ENCODE measurements around the gene CDKN2B-AS1. TPM values are rescaled to one million over a fixed set of nuclear protein-coding genes. Genes with fewer than 3 reads are reported as not detected.

Gene CDKN2B-AS1
- total RNA-seq, 1 donor from 2014 or later, result not detected

- intact Hi-C loops (cut with DNase I), result no loop called here
- H3K27me3 ChIP-seq, result no peaks in the 10 kb centered on the region
- DNase-seq (ENCODE audit: low spot score in 2 of 2), result no peak
Measured at GRCh38 chr9:22112870-22113821, 118.6 kb downstream of the CDKN2B-AS1 start.

GRCh38 chr9:22114956-22115355, 120.4 kb downstream of the CDKN2B-AS1 start:
- no peak overlapping the region for H3K4me3 ChIP-seq
- no peaks in the 10 kb centered on the region for H3K36me3 ChIP-seq
- H3K27me3 ChIP-seq, result no peaks in the 10 kb centered on the region
- H3K4me1 ChIP-seq, result peaks cover 0 to 6% of the 10 kb centered on the region in 2 donors
- intact Hi-C loops (cut with DNase I), result no loop called here
- H3K9me3 ChIP-seq, result no peaks in the 10 kb centered on the region
- no peak overlapping the region for H3K27ac ChIP-seq
- TF ChIP-seq, protein P1, sequence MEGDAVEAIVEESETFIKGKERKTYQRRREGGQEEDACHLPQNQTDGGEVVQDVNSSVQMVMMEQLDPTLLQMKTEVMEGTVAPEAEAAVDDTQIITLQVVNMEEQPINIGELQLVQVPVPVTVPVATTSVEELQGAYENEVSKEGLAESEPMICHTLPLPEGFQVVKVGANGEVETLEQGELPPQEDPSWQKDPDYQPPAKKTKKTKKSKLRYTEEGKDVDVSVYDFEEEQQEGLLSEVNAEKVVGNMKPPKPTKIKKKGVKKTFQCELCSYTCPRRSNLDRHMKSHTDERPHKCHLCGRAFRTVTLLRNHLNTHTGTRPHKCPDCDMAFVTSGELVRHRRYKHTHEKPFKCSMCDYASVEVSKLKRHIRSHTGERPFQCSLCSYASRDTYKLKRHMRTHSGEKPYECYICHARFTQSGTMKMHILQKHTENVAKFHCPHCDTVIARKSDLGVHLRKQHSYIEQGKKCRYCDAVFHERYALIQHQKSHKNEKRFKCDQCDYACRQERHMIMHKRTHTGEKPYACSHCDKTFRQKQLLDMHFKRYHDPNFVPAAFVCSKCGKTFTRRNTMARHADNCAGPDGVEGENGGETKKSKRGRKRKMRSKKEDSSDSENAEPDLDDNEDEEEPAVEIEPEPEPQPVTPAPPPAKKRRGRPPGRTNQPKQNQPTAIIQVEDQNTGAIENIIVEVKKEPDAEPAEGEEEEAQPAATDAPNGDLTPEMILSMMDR (IDR thresholded peaks at IDR 0.05), result no peak
- DNase-seq (ENCODE audit: low spot score in 2 of 2), result no peak

More at GRCh38 chr9:22112870-22113821, 118.6 kb downstream of the CDKN2B-AS1 start:
- TF ChIP-seq, protein P1 (IDR thresholded peaks at IDR 0.05), result no peak
- H3K4me3 ChIP-seq, result no peak overlapping the region
- no peaks in the 10 kb centered on the region for H3K9me3 ChIP-seq
- H3K4me1 ChIP-seq, result peaks cover 0 to 6% of the 10 kb centered on the region in 2 donors
- H3K27ac ChIP-seq, result no peak overlapping the region
- H3K36me3 ChIP-seq, result no peaks in the 10 kb centered on the region

DNA sequence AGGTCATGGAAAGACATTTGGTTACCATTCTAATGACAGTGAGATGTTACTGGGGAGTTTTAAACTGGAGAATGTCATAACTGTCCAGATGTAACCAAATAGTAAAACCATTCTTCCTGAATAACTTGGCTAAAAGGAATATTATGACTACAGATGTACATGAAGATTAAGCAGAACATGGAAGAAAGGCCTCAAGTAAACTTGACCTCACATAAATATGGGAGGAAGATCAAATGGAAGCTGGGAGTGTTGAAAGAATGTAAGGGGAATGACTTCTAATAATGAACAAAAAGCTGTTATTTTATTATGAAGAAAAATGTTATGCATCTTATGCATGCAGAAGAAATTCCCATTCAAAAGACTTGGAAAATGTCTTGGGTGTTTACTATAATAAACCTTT, 122.2 kb downstream of the CDKN2B-AS1 start:
- Histone ChIP-seq H3K27ac (no peak overlapping the region), H3K9me3 (no peaks in the 10 kb centered on the region), H3K36me3 (no peaks in the 10 kb centered on the region), H3K4me3 (no peak overlapping the region), H3K4me1 (peaks cover 0 to under 1% of the 10 kb centered on the region in 2 donors), H3K27me3 (no peaks in the 10 kb centered on the region)
- TF ChIP-seq, protein P1 (IDR thresholded peaks at IDR 0.05), result no peak
- intact Hi-C loops (cut with DNase I), result no loop called here
- no peak for DNase-seq (ENCODE audit: low spot score in 2 of 2)

DNA sequence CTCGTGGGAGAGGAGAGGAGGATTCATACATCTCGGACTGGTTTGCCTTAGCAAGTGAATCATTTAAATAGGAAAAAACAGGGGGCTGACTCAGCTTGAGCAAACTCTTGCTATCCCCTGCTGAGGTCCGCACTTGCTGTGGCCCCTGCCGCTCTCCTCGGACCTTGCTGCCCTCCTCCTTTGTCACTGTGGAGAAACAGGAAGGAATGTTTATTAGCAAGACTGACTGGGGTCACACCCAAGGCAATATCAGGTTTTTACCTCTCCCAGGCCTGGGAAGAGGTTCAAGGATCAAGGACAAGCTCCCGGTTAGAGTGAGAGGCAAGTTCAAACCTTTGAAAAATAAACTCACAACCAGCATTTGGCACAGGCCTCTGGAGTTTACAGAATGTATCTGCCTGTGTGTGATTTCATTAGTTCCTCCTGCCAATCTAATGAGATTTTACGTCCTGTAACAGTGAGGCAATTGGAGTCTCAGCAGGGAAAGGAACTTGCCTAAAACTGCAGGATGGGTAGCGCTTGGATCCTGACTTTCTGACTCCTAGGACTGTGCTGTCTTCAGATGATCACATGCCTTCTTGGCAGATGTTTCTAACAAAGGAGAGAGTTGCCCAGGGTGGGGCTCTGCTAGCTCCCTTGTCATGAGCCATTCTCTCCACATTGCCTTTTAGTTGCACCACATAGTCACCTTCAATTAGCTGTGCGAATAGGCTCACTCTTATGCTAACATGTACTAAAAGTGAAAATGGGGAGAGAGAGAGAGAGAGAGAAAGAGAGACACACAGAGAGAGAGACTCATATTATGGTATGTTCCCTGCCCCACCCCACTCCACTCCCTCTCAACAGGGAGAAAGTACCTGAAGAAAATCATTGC, 123.2 kb downstream of the CDKN2B-AS1 start:
- H3K27ac ChIP-seq, result no peak overlapping the region
- H3K36me3 ChIP-seq, result no peaks in the 10 kb centered on the region
- TF ChIP-seq, protein P1 (IDR thresholded peaks at IDR 0.05), result no peak
- intact Hi-C loops (cut with DNase I), result no loop called here
- no peak for DNase-seq (ENCODE audit: low spot score in 2 of 2)
- H3K4me1 ChIP-seq, result no peaks in the 10 kb centered on the region
- H3K27me3 ChIP-seq, result no peaks in the 10 kb centered on the region
- H3K9me3 ChIP-seq, result no peaks in the 10 kb centered on the region
- H3K4me3 ChIP-seq, result no peak overlapping the region

- TF ChIP-seq, protein P1 (IDR thresholded peaks at IDR 0.05), result no peak
- Histone ChIP-seq H3K27ac (no peak overlapping the region), H3K27me3 (no peaks in the 10 kb centered on the region), H3K4me1 (no peaks in the 10 kb centered on the region), H3K36me3 (no peaks in the 10 kb centered on the region), H3K9me3 (peaks cover 0 to 4% of the 10 kb centered on the region in 2 donors), H3K4me3 (no peak overlapping the region)
- intact Hi-C loops (cut with DNase I), result loop anchor here (1.0 kb wide), 1 partner anchor 306 kb away; no protein-coding TSS in a partner anchor
- DNase-seq (ENCODE audit: low spot score in 2 of 2), result no peak
Measured at GRCh38 chr9:22118810-22119521, 124.4 kb downstream of the CDKN2B-AS1 start.
